Liver (tissue), 9 donors: Measurements from ENCODE around the gene SIGLEC12. TPM values are rescaled to one million over a fixed set of nuclear protein-coding genes. Genes with fewer than 3 reads are reported as not detected.
"Not testable (repeated sequence)": the region's sequence is repeated elsewhere in the genome, so short reads cannot be mapped to it uniquely, and the experiment has no call there.

Source experiments
- DNase-seq: peaks from one replicate; pipeline ENCODE4 v3.0.0-alpha.2; 2017; ENCODE audit warnings: low spot score
- H3K27ac ChIP-seq, 2 donors: one replicate each; pipeline ENCODE4 v1.7.0; 2013; ENCODE audit warnings: inconsistent platforms in 2 of 2, low read length in 2 of 2, control low read depth in 1 of 2, low read depth in 1 of 2, mild to moderate bottlenecking in 1 of 2
- H3K27me3 ChIP-seq, 4 donors: one replicate each; pipeline versions ENCODE4 v1.6.1 to v1.7.0; 2013; ENCODE audit warnings: low read length in 3 of 4, inconsistent platforms in 1 of 4, mild to moderate bottlenecking in 1 of 4, moderate library complexity in 1 of 4; ENCODE audit not compliant: control insufficient read depth in 4 of 4, insufficient read depth in 4 of 4
- H3K36me3 ChIP-seq, 4 donors: one replicate each; pipeline versions ENCODE4 v1.6.1 to v1.7.0; 2013; ENCODE audit warnings: low read length in 3 of 4, mild to moderate bottlenecking in 3 of 4, low read depth in 1 of 4, moderate library complexity in 1 of 4; ENCODE audit not compliant: control insufficient read depth in 4 of 4, insufficient read depth in 3 of 4
- H3K4me1 ChIP-seq, 4 donors: one replicate each; pipeline versions ENCODE4 v1.6.1 to v1.7.0; 2013; ENCODE audit warnings: low read length in 3 of 4, mild to moderate bottlenecking in 3 of 4, moderate library complexity in 1 of 4; ENCODE audit not compliant: control insufficient read depth in 4 of 4, insufficient read depth in 4 of 4
- H3K4me3 ChIP-seq, 3 donors: one replicate each; pipeline versions ENCODE4 v1.6.1 to v1.7.0; 2013; ENCODE audit warnings: low read length in 3 of 3, control low read depth in 1 of 3, low read depth in 1 of 3, mild to moderate bottlenecking in 1 of 3
- H3K9ac ChIP-seq, 2 donors: one replicate each; pipeline ENCODE4 v1.7.0; 2013; ENCODE audit warnings: low read length in 2 of 2, mild to moderate bottlenecking in 2 of 2, moderate library complexity in 2 of 2, control low read depth in 1 of 2, low read depth in 1 of 2
- H3K9me3 ChIP-seq, 4 donors: one replicate each; pipeline versions ENCODE4 v1.6.1 to v1.7.0; 2013; ENCODE audit warnings: low read length in 3 of 4; ENCODE audit not compliant: control insufficient read depth in 4 of 4
- ATF3 ChIP-seq: IDR thresholded peaks from 2 replicates; pipeline ENCODE4 v1.6.1; 2016; ENCODE audit warnings: antibody characterized with exemption
- CTCF ChIP-seq: fragments of 150-350 bp; IDR thresholded peaks from 2 replicates; pipeline ENCODE4 v1.5.1; 2017; ENCODE audit warnings: improper control_type of control experiment, low read depth, low read length; ENCODE audit not compliant: missing input control
- EGR1 ChIP-seq, 2 donors: IDR thresholded peaks; 2 replicates each; pipeline ENCODE4 v1.6.1; 2016 to 2018; ENCODE audit warnings: antibody characterized with exemption in 2 of 2, low read depth in 2 of 2
- FOXA1 ChIP-seq: IDR thresholded peaks from 2 replicates; pipeline ENCODE4 v1.6.1; 2016; ENCODE audit warnings: antibody characterized with exemption
- GABPA ChIP-seq, 2 donors: IDR thresholded peaks in 1 of 2; conservative IDR thresholded peaks in 1 of 2; 2 replicates each; pipeline ENCODE4 v1.6.1; 2016; ENCODE audit warnings: antibody characterized with exemption in 2 of 2, mild to moderate bottlenecking in 1 of 2, moderate library complexity in 1 of 2
- HNF4A ChIP-seq, 2 donors: conservative IDR thresholded peaks; 2 replicates each; pipeline ENCODE4 v1.6.1; 2016; ENCODE audit warnings: antibody characterized with exemption in 2 of 2, mild to moderate bottlenecking in 2 of 2
- HNF4G ChIP-seq: IDR thresholded peaks from 2 replicates; pipeline ENCODE4 v1.6.1; 2016; ENCODE audit warnings: antibody characterized with exemption
- RAD21 ChIP-seq, 2 donors: IDR thresholded peaks; 2 replicates each; pipeline ENCODE4 v1.6.1; 2016; ENCODE audit warnings: antibody characterized with exemption in 2 of 2, mild to moderate bottlenecking in 2 of 2
- REST ChIP-seq: IDR thresholded peaks from 2 replicates; pipeline ENCODE4 v1.6.1; 2016; ENCODE audit warnings: antibody characterized with exemption, mild to moderate bottlenecking
- SP1 ChIP-seq: IDR thresholded peaks from 2 replicates; pipeline ENCODE4 v1.6.1; 2018; ENCODE audit warnings: antibody characterized with exemption, mild to moderate bottlenecking
- TAF1 ChIP-seq: conservative IDR thresholded peaks from 2 replicates; pipeline ENCODE4 v1.6.1; 2016; ENCODE audit warnings: antibody characterized with exemption, mild to moderate bottlenecking
- YY1 ChIP-seq: IDR thresholded peaks from 2 replicates; pipeline ENCODE4 v1.6.1; 2016; ENCODE audit warnings: antibody characterized with exemption, mild to moderate bottlenecking
- ZBTB33 ChIP-seq: IDR thresholded peaks from 2 replicates; pipeline ENCODE4 v1.6.1; 2016; ENCODE audit warnings: antibody characterized with exemption
- WGBS: extraction: QIAGEN DNeasy Blood & Tissue Kit; methylation state at CpG from one replicate; pipeline ENCODE4 v1.1.7; 2013; 5-methylcytosine and 5-hydroxymethylcytosine counted together
- polyA plus RNA-seq, 2 donors: library from polyadenylated mRNA; stranded (reverse) in 1 of 2; unstranded in 1 of 2; fragments of 200-250 nt in 1 of 2; fragments of >200 nt in 1 of 2; fragmentation: Nextera tagmentation in 1 of 2; extraction: Ambion mirVana in 1 of 2; gene quantifications; one replicate each; pipeline versions ENCODE4 v1.2.1 to v1.2.3, GENCODE V29; 2013 to 2015
- total RNA-seq, 2 donors: library from RNA; depleted of rRNA; stranded (reverse); fragments of >200 nt; gene quantifications; one replicate each; pipeline ENCODE4 v1.2.3, GENCODE V29; 2014
- donor health status: healthy.
- donor health status: healthy.
- donor health status: healthy.
- donor health status: healthy.
- donor health status: healthy.

The SIGLEC12 gene
- total and polyA plus RNA-seq, 4 donors: 0.05 to 5.0 (median 0.52) TPM

GRCh38 chr19:51466723-51467122 is 34.9 kb downstream of the SIGLEC12 start:
- H3K9ac ChIP-seq: no peak overlapping the region
- H3K27me3 ChIP-seq: no peaks in the 10 kb centered on the region
- no peak overlapping the region for H3K27ac ChIP-seq
- no peaks in the 10 kb centered on the region for H3K36me3 ChIP-seq
- no peaks in the 10 kb centered on the region for H3K9me3 ChIP-seq
- H3K4me1 ChIP-seq: peaks cover 0 to 7% (median 0%) of the 10 kb centered on the region in 4 donors
- no peak for TF ChIP-seq SP1
- WGBS: 43% methylated on average over 3 of the region's 3 CpGs
- DNase-seq: no peak
- no peak overlapping the region for H3K4me3 ChIP-seq

GRCh38 chr19:51463976-51464581 is 37.5 kb downstream of the SIGLEC12 start:
- H3K4me3 ChIP-seq, H3K27me3 ChIP-seq, H3K9ac ChIP-seq, DNase-seq, H3K9me3 ChIP-seq, H3K36me3 ChIP-seq, H3K27ac ChIP-seq, H3K4me1 ChIP-seq: not testable (repeated sequence)
- WGBS: 27% methylated on average over 14 of the region's 33 CpGs

GRCh38 chr19:51462681-51463080 is 38.9 kb downstream of the SIGLEC12 start:
- DNase-seq: no peak
- 76% methylated on average over 10 of the region's 10 CpGs for WGBS
- Histone ChIP-seq H3K9ac (no peak overlapping the region), H3K9me3 (no peaks in the 10 kb centered on the region), H3K27ac (no peak overlapping the region), H3K27me3 (no peaks in the 10 kb centered on the region), H3K36me3 (no peaks in the 10 kb centered on the region), H3K4me1 (peaks cover 0 to 8% (median 0%) of the 10 kb centered on the region in 4 donors), H3K4me3 (no peak overlapping the region)
- TF ChIP-seq ZBTB33: no peak
- TF ChIP-seq CTCF: no peak
- TF ChIP-seq HNF4A (conservative IDR thresholded peaks at IDR 0.05): no peak
- no peak for TF ChIP-seq SP1
- TF ChIP-seq GABPA (IDR thresholded peaks at IDR 0.05 in 1 of 2, conservative IDR thresholded peaks at IDR 0.05 in 1 of 2): no peak
- no peak for TF ChIP-seq YY1
- TF ChIP-seq HNF4G: no peak
- no peak for TF ChIP-seq REST
- no peak for TF ChIP-seq TAF1
- no peak for TF ChIP-seq EGR1 (IDR thresholded peaks at IDR 0.05; ENCODE audit: low read depth in 2 of 2)
- no peak for TF ChIP-seq RAD21 (IDR thresholded peaks at IDR 0.05)
- no peak for TF ChIP-seq FOXA1
- no peak for TF ChIP-seq ATF3
